Erythroblast (primary cell): ENCODE measurements around the gene KCNMA1.

ENCODE experiments used
- GATA1 ChIP-seq: IDR thresholded peaks from 2 replicates; pipeline ENCODE4 v1.6.1; 2011; ENCODE audit warnings: low read depth, mild to moderate bottlenecking, control low read depth, low read length, moderate library complexity
- POLR2A ChIP-seq: IDR thresholded peaks from 2 replicates; pipeline ENCODE4 v1.6.1; 2011; ENCODE audit warnings: mild to moderate bottlenecking, low read length

GRCh38 chr10:77629775-77630506 lies 7.7 kb downstream of the KCNMA1 start:
- TF ChIP-seq POLR2A: no peak
- no peak for TF ChIP-seq GATA1
